AG10803 (cell line): Measurements from ENCODE around the gene HECTD2.

Source experiments
- DNase-seq: peaks from one replicate; pipeline ENCODE4 v3.0.0; 2010; ENCODE audit warnings: low read depth
- H3K4me3 ChIP-seq: 2 replicates; pipeline ENCODE4 v1.5.1; 2011; ENCODE audit warnings: mild to moderate bottlenecking, low read length, control low read depth
- CTCF ChIP-seq: conservative IDR thresholded peaks from 2 replicates; pipeline ENCODE4 v1.5.1; 2011; ENCODE audit warnings: mild to moderate bottlenecking, low read length, control low read depth, inconsistent platforms

Gene HECTD2

GRCh38 chr10:91511549-91512330 lies 101.6 kb downstream of the HECTD2 start:
- no peak overlapping the region for H3K4me3 ChIP-seq
- no peak for TF ChIP-seq CTCF
- DNase-seq = peak; percentile 92

GRCh38 chr10:91512458-91512857 lies 102.3 kb downstream of the HECTD2 start:
- no peak for DNase-seq
- no peak overlapping the region for H3K4me3 ChIP-seq
- no peak for TF ChIP-seq CTCF

- TF ChIP-seq CTCF = no peak
- DNase-seq = no peak
- no peak overlapping the region for H3K4me3 ChIP-seq
Measured at GRCh38 chr10:91513598-91514424, 103.7 kb downstream of the HECTD2 start.

- no peak overlapping the region for H3K4me3 ChIP-seq
- TF ChIP-seq CTCF = no peak
Measured at GRCh38 chr10:91514787-91515186, 104.6 kb downstream of the HECTD2 start.

GRCh38 chr10:91517394-91517793 lies 107.2 kb downstream of the HECTD2 start:
- H3K4me3 ChIP-seq = no peak overlapping the region
- no peak for DNase-seq
- TF ChIP-seq CTCF = no peak

More at GRCh38 chr10:91514787-91515186, 104.6 kb downstream of the HECTD2 start:
- DNase-seq = peak; percentile 55

GRCh38 chr10:91519899-91520514 lies 109.9 kb downstream of the HECTD2 start:
- H3K4me3 ChIP-seq = no peak overlapping the region
- DNase-seq = no peak
- no peak for TF ChIP-seq CTCF
